ENCODE measurements around the gene TCEAL5. TPM values are rescaled to one million over a fixed set of nuclear protein-coding genes. Genes with fewer than 3 reads are reported as not detected.

Gene TCEAL5
- total RNA-seq, 1 donor, result not detected

DNA sequence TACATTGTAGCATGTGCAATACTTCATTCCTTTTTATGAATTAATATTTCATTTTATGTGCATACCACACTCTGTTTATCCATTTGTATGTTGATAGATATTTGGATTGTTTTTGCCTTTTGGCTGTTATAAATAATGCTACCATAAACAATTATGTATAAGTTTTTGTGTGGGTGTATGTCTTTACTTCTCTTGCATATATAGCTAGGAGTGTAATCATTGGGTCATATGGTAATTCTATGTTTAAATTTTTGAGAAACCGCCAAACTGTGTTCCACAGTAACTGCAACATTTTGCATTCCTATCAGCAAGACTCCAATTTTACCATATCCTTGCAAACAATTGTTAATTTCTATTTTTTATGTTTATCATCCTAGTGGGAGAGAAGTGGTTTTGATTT lies 3.1 kb upstream of the TCEAL5 start:
- Histone ChIP-seq H3K27me3 (ENCODE audit: insufficient read depth, low read length) (peaks cover 45% of the 10 kb centered on the region), H3K4me1 (ENCODE audit: insufficient read depth, low read length) (no peaks in the 10 kb centered on the region), H4K20me1 (ENCODE audit: insufficient read depth, low read length) (no peaks in the 10 kb centered on the region), H3K4me3 (ENCODE audit: insufficient read depth, low read length) (no peak overlapping the region), H3K9me3 (ENCODE audit: low read depth, low read length) (no peaks in the 10 kb centered on the region), H3K27ac (ENCODE audit: low read depth, low read length) (no peak overlapping the region), H3K79me2 (ENCODE audit: insufficient read depth, low read length) (no peaks in the 10 kb centered on the region), H3K36me3 (ENCODE audit: insufficient read depth, low read length) (no peaks in the 10 kb centered on the region), H3K4me2 (ENCODE audit: insufficient read depth, low read length) (no peak overlapping the region), H2AFZ (ENCODE audit: low read length) (no peak overlapping the region)
- TF ChIP-seq CTCF (IDR thresholded peaks at IDR 0.05; ENCODE audit: extremely low read depth, low read depth, low read length), result no peak
- DNase-seq (ENCODE audit: insufficient read length, low spot score, missing footprints), result no peak

DNA sequence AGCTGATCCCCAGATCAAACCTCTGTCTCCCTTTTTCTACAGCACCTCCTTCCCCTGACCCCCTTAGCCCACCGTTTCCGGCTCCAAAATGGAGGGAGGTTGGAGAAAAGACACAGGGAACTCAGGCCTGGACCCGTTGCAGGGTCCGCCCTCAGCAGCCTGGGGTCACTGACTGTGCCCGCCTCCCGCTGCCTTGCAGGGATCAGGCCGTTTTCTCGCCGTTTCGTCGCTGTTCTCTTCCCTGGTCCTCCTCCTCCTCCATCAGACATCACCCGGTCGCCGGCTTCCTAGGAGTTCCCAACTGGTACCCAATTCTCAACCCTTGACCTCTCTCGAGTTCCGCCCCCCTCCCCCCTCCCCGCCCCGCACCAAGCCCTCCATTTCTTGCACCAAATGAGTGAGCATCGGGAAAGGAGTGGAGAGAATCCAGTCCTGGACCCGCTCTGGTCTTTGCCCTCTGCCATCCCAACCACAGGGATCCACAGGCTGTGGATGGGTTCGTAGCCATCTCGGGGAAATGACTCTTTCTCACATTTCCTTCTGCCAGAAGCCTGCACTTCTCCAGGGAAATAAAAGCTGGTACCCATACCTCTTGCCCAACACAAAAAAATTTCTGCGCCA lies 493 bp downstream of the TCEAL5 start:
- H3K36me3 ChIP-seq (ENCODE audit: insufficient read depth, low read length), result no peaks in the 10 kb centered on the region
- no peak overlapping the region for H3K27ac ChIP-seq (ENCODE audit: low read depth, low read length)
- no peak for TF ChIP-seq CTCF (IDR thresholded peaks at IDR 0.05; ENCODE audit: extremely low read depth, low read depth, low read length)
- no peaks in the 10 kb centered on the region for H3K9me3 ChIP-seq (ENCODE audit: low read depth, low read length)
- no peak overlapping the region for H3K4me2 ChIP-seq (ENCODE audit: insufficient read depth, low read length)
- no peaks in the 10 kb centered on the region for H4K20me1 ChIP-seq (ENCODE audit: insufficient read depth, low read length)
- no peaks in the 10 kb centered on the region for H3K79me2 ChIP-seq (ENCODE audit: insufficient read depth, low read length)
- no peaks in the 10 kb centered on the region for H3K4me1 ChIP-seq (ENCODE audit: insufficient read depth, low read length)
- no peak overlapping the region for H2AFZ ChIP-seq (ENCODE audit: low read length)
- no peak for DNase-seq (ENCODE audit: insufficient read length, low spot score, missing footprints)
- H3K4me3 ChIP-seq (ENCODE audit: insufficient read depth, low read length), result no peak overlapping the region
- H3K27me3 ChIP-seq (ENCODE audit: insufficient read depth, low read length), result peaks cover 73% of the 10 kb centered on the region

- H3K27ac ChIP-seq (ENCODE audit: low read depth, low read length), result no peak overlapping the region
- H2AFZ ChIP-seq (ENCODE audit: low read length), result no peak overlapping the region
- no peaks in the 10 kb centered on the region for H4K20me1 ChIP-seq (ENCODE audit: insufficient read depth, low read length)
- H3K4me3 ChIP-seq (ENCODE audit: insufficient read depth, low read length), result no peak overlapping the region
- peaks cover 76% of the 10 kb centered on the region for H3K27me3 ChIP-seq (ENCODE audit: insufficient read depth, low read length)
- no peak for TF ChIP-seq CTCF (IDR thresholded peaks at IDR 0.05; ENCODE audit: extremely low read depth, low read depth, low read length)
- no peaks in the 10 kb centered on the region for H3K4me1 ChIP-seq (ENCODE audit: insufficient read depth, low read length)
- H3K9me3 ChIP-seq (ENCODE audit: low read depth, low read length), result no peaks in the 10 kb centered on the region
- H3K4me2 ChIP-seq (ENCODE audit: insufficient read depth, low read length), result no peak overlapping the region
- no peaks in the 10 kb centered on the region for H3K36me3 ChIP-seq (ENCODE audit: insufficient read depth, low read length)
- no peak for DNase-seq (ENCODE audit: insufficient read length, low spot score, missing footprints)
- no peaks in the 10 kb centered on the region for H3K79me2 ChIP-seq (ENCODE audit: insufficient read depth, low read length)
Measured at GRCh38 chrX:103274284-103274683, 2.3 kb downstream of the TCEAL5 start.

- Histone ChIP-seq H3K27ac (ENCODE audit: low read depth, low read length) (no peak overlapping the region), H3K4me1 (ENCODE audit: insufficient read depth, low read length) (no peaks in the 10 kb centered on the region), H3K9me3 (ENCODE audit: low read depth, low read length) (no peaks in the 10 kb centered on the region), H3K4me2 (ENCODE audit: insufficient read depth, low read length) (no peak overlapping the region), H3K4me3 (ENCODE audit: insufficient read depth, low read length) (no peak overlapping the region), H3K27me3 (ENCODE audit: insufficient read depth, low read length) (peaks cover 40% of the 10 kb centered on the region), H4K20me1 (ENCODE audit: insufficient read depth, low read length) (peaks cover 4% of the 10 kb centered on the region), H3K79me2 (ENCODE audit: insufficient read depth, low read length) (peaks cover 10% of the 10 kb centered on the region), H2AFZ (ENCODE audit: low read length) (no peak overlapping the region), H3K36me3 (ENCODE audit: insufficient read depth, low read length) (no peaks in the 10 kb centered on the region)
- no peak for DNase-seq (ENCODE audit: insufficient read length, low spot score, missing footprints)
- TF ChIP-seq CTCF (IDR thresholded peaks at IDR 0.05; ENCODE audit: extremely low read depth, low read depth, low read length), result no peak
Measured at GRCh38 chrX:103258275-103258674, 18.3 kb downstream of the TCEAL5 start.
